RWPE2 (cell line): ENCODE data around the gene PJVK.

ENCODE experiments used
- ATAC-seq: fragments of 200-7000 bp; cut with Tn5 transposase; 3 replicates; pipeline ENCODE4 v1.9.1; 2021; ENCODE audit warnings: low read depth
- DNase-seq: peaks from one replicate; pipeline ENCODE4 v3.0.0-alpha.2; 2020; ENCODE audit warnings: low spot score
- H3K27ac ChIP-seq: fragments of 450-650 bp; 2 replicates; pipeline ENCODE4 v1.5.1; 2017; ENCODE audit warnings: mild to moderate bottlenecking; ENCODE audit not compliant: poor library complexity, severe bottlenecking
- H3K27me3 ChIP-seq: fragments of 250-450 bp; sonication (Bioruptor Pico); 2 replicates; pipeline ENCODE4 v1.5.1; 2021; ENCODE audit warnings: mild to moderate bottlenecking, moderate library complexity; ENCODE audit not compliant: insufficient read depth, poor library complexity, severe bottlenecking
- H3K36me3 ChIP-seq: fragments of 250-450 bp; sonication (Bioruptor Pico); 2 replicates; pipeline ENCODE4 v1.5.1; 2020; ENCODE audit warnings: low read depth, mild to moderate bottlenecking, moderate library complexity
- H3K4me1 ChIP-seq: fragments of 250-450 bp; sonication (Bioruptor Pico); 2 replicates; pipeline ENCODE4 v1.5.1; 2021; ENCODE audit warnings: mild to moderate bottlenecking, moderate library complexity; ENCODE audit not compliant: insufficient read depth, poor library complexity, severe bottlenecking
- H3K4me3 ChIP-seq: fragments of 250-450 bp; sonication (Bioruptor Pico); 2 replicates; pipeline ENCODE4 v1.5.1; 2021; ENCODE audit warnings: mild to moderate bottlenecking, moderate library complexity; ENCODE audit not compliant: severe bottlenecking
- H3K9me3 ChIP-seq: fragments of 250-450 bp; sonication (Bioruptor Pico); 2 replicates; pipeline ENCODE4 v1.5.1; 2021; ENCODE audit warnings: mild to moderate bottlenecking, moderate library complexity; ENCODE audit not compliant: severe bottlenecking
- CTCF ChIP-seq: fragments of 450-650 bp; IDR thresholded peaks from one replicate; pipeline ENCODE4 v1.5.1; 2017; ENCODE audit warnings: mild to moderate bottlenecking, moderate library complexity; ENCODE audit not compliant: poor library complexity, severe bottlenecking

PJVK gene

GRCh38 chr2:178499640-178500039 lies 48.5 kb downstream of the PJVK start:
- H3K9me3 ChIP-seq: no peaks in the 10 kb centered on the region
- no peak overlapping the region for H3K4me3 ChIP-seq
- H3K27me3 ChIP-seq: no peaks in the 10 kb centered on the region
- DNase-seq: no peak
- H3K4me1 ChIP-seq: no peaks in the 10 kb centered on the region
- TF ChIP-seq CTCF: no peak
- peaks cover 82% of the 10 kb centered on the region for H3K36me3 ChIP-seq
- H3K27ac ChIP-seq: no peak overlapping the region
- ATAC-seq: no peak

- no peaks in the 10 kb centered on the region for H3K27me3 ChIP-seq
- H3K4me3 ChIP-seq: no peak overlapping the region
- no peak for TF ChIP-seq CTCF
- H3K9me3 ChIP-seq: no peaks in the 10 kb centered on the region
- DNase-seq: no peak
- ATAC-seq: no peak
- H3K27ac ChIP-seq: no peak overlapping the region
- no peaks in the 10 kb centered on the region for H3K4me1 ChIP-seq
- peaks cover 71% of the 10 kb centered on the region for H3K36me3 ChIP-seq
Measured at GRCh38 chr2:178502751-178503150, 51.6 kb downstream of the PJVK start.

- Histone ChIP-seq H3K27ac (no peak overlapping the region), H3K9me3 (no peaks in the 10 kb centered on the region), H3K36me3 (peaks cover 38% of the 10 kb centered on the region), H3K4me1 (no peaks in the 10 kb centered on the region), H3K27me3 (no peaks in the 10 kb centered on the region), H3K4me3 (no peak overlapping the region)
- no peak for TF ChIP-seq CTCF
- DNase-seq: no peak
- ATAC-seq: no peak
Measured at GRCh38 chr2:178506101-178506500, 54.9 kb downstream of the PJVK start.

DNA sequence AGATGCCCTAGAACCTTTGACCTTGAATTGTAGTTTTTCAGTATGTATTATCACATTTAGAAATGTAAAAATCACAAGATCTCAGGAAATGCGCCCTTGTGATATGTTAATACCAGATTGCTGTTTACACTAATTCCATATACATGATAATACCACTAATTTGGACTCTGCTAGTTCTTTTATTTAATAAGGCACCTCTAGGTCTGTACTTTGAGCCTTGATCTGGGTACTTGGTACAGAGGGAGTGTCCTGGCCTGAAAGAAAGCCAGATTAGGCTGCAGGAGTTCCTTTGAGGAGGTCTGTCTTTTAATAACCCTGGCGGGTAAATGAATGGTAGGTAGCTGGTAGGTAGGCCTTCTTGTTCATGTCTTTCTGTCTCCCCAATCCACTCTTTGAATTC lies 55.3 kb downstream of the PJVK start:
- peaks cover 34% of the 10 kb centered on the region for H3K36me3 ChIP-seq
- no peaks in the 10 kb centered on the region for H3K9me3 ChIP-seq
- TF ChIP-seq CTCF: no peak
- H3K27me3 ChIP-seq: no peaks in the 10 kb centered on the region
- ATAC-seq (no peak), DNase-seq (no peak)
- no peaks in the 10 kb centered on the region for H3K4me1 ChIP-seq
- no peak overlapping the region for H3K27ac ChIP-seq
- no peak overlapping the region for H3K4me3 ChIP-seq

GRCh38 chr2:178506949-178507348 lies 55.8 kb downstream of the PJVK start:
- Histone ChIP-seq H3K9me3 (no peaks in the 10 kb centered on the region), H3K4me3 (no peak overlapping the region), H3K27ac (no peak overlapping the region), H3K4me1 (no peaks in the 10 kb centered on the region), H3K36me3 (peaks cover 29% of the 10 kb centered on the region), H3K27me3 (no peaks in the 10 kb centered on the region)
- DNase-seq (no peak), ATAC-seq (no peak)
- TF ChIP-seq CTCF: no peak
